SU-DHL-6 (cell line): ENCODE data around the gene ADCY2.
"Not testable (repeated sequence)": the region's sequence is repeated elsewhere in the genome, so short reads cannot be mapped to it uniquely, and the experiment has no call there.

Experiments
- H2AFZ ChIP-seq: fragments of 200-600 bp; sonication (generic); 2 replicates; pipeline ENCODE4 v1.6.1; 2014; ENCODE audit warnings: low read depth, mild to moderate bottlenecking, moderate library complexity, mixed read lengths, antibody characterized with exemption, low read length; ENCODE audit not compliant: severe bottlenecking
- H3F3A ChIP-seq: fragments of 200-600 bp; shearing (Covaris generic); 2 replicates; pipeline ENCODE4 v1.6.0; 2016; ENCODE audit warnings: antibody characterized with exemption, mild to moderate bottlenecking; ENCODE audit not compliant: insufficient read depth
- H3K27ac ChIP-seq: fragments of 200-600 bp; sonication (generic); 2 replicates; pipeline ENCODE4 v1.5.1; 2016; ENCODE audit warnings: low read depth, mild to moderate bottlenecking, low read length, moderate library complexity, mixed read lengths
- H3K27me3 ChIP-seq: fragments of 200-600 bp; sonication (generic), shearing (Covaris generic); 2 replicates; pipeline ENCODE4 v1.6.0; 2014; ENCODE audit warnings: mild to moderate bottlenecking, low read length
- H3K36me3 ChIP-seq: fragments of 200-600 bp; sonication (generic); 2 replicates; pipeline ENCODE4 v1.6.1; 2014; ENCODE audit warnings: mild to moderate bottlenecking, low read length, mixed read lengths
- H3K4me2 ChIP-seq: fragments of 300-600, 200-600 bp; shearing (Covaris generic), sonication (generic); 2 replicates; pipeline ENCODE4 v1.6.0; 2014; ENCODE audit warnings: low read length, low read depth, mild to moderate bottlenecking; ENCODE audit not compliant: poor library complexity, severe bottlenecking
- H3K4me3 ChIP-seq: fragments of 200-600 bp; sonication (generic); 2 replicates; pipeline ENCODE4 v1.5.1; 2014; ENCODE audit warnings: antibody characterized with exemption, low read length, mild to moderate bottlenecking, mixed read lengths; ENCODE audit not compliant: insufficient read depth, poor library complexity, severe bottlenecking
- H3K79me2 ChIP-seq: fragments of 200-600 bp; sonication (generic); 2 replicates; pipeline ENCODE4 v1.6.1; 2014; ENCODE audit warnings: mild to moderate bottlenecking, low read length, moderate library complexity; ENCODE audit not compliant: insufficient read depth
- H3K9ac ChIP-seq: fragments of 200-600 bp; sonication (generic); 2 replicates; pipeline ENCODE4 v1.7.0; 2014; ENCODE audit warnings: mild to moderate bottlenecking, low read length
- H3K9me2 ChIP-seq: fragments of 200-600 bp; sonication (generic); replicated peaks from 2 replicates; pipeline ENCODE4 v1.6.1; 2014; ENCODE audit warnings: low read length; ENCODE audit not compliant: insufficient read depth
- H3K9me3 ChIP-seq: fragments of 200-600 bp; sonication (generic); 2 replicates; pipeline ENCODE4 v1.6.1; 2014; ENCODE audit warnings: low read length, mixed read lengths; ENCODE audit not compliant: insufficient read depth
- H4K20me1 ChIP-seq: fragments of 200-600 bp; sonication (generic); 2 replicates; pipeline ENCODE4 v1.6.1; 2014; ENCODE audit warnings: low read depth, mild to moderate bottlenecking, antibody characterized with exemption, low read length, moderate library complexity, mixed read lengths
- CTCF ChIP-seq: fragments of 200-600 bp; sonication (generic); IDR thresholded peaks from one replicate; pipeline ENCODE4 v1.5.1; 2017; ENCODE audit warnings: antibody characterized with exemption, mild to moderate bottlenecking, low read length, moderate library complexity; ENCODE audit not compliant: insufficient read depth, poor library complexity, severe bottlenecking
- EZH2phosphoT487 ChIP-seq: fragments of 200-600 bp; sonication (generic), shearing (Covaris generic); conservative IDR thresholded peaks from 2 replicates; pipeline ENCODE4 v1.6.1; 2018; ENCODE audit warnings: mild to moderate bottlenecking, antibody characterized with exemption, low read length, moderate library complexity, mixed read lengths

Gene ADCY2

GRCh38 chr5:7419846-7420245 lies 23.9 kb downstream of the ADCY2 start:
- Histone ChIP-seq H2AFZ (no peak overlapping the region), H3K9me2 (no peaks in the 10 kb centered on the region), H3K27ac (no peak overlapping the region), H3K9me3 (no peaks in the 10 kb centered on the region), H3F3A (no peaks in the 10 kb centered on the region), H3K36me3 (no peaks in the 10 kb centered on the region), H3K9ac (no peak overlapping the region), H3K27me3 (no peaks in the 10 kb centered on the region; the same call in 1 of the 2 replicates), H3K4me3 (no peak overlapping the region), H3K79me2 (no peaks in the 10 kb centered on the region), H3K4me2 (no peak overlapping the region), H4K20me1 (no peaks in the 10 kb centered on the region)
- TF ChIP-seq EZH2phosphoT487 (no peak), CTCF (no peak)

GRCh38 chr5:7420510-7421280 lies 24.8 kb downstream of the ADCY2 start:
- Histone ChIP-seq H3K27me3 (no peaks in the 10 kb centered on the region), H2AFZ (no peak overlapping the region), H3K4me3 (no peak overlapping the region), H3K9ac (no peak overlapping the region), H3K9me3 (no peaks in the 10 kb centered on the region), H4K20me1 (no peaks in the 10 kb centered on the region), H3F3A (no peaks in the 10 kb centered on the region), H3K79me2 (no peaks in the 10 kb centered on the region), H3K36me3 (no peaks in the 10 kb centered on the region), H3K27ac (no peak overlapping the region), H3K9me2 (no peaks in the 10 kb centered on the region), H3K4me2 (no peak overlapping the region)
- TF ChIP-seq CTCF (no peak), EZH2phosphoT487 (no peak)

- no peaks in the 10 kb centered on the region for H3K27me3 ChIP-seq
- TF ChIP-seq EZH2phosphoT487 = no peak
- TF ChIP-seq CTCF = no peak
- no peaks in the 10 kb centered on the region for H3F3A ChIP-seq
- no peak overlapping the region for H3K4me3 ChIP-seq
- H3K4me2 ChIP-seq = no peak overlapping the region
- H3K36me3 ChIP-seq = no peaks in the 10 kb centered on the region
- no peak overlapping the region for H3K27ac ChIP-seq
- no peaks in the 10 kb centered on the region for H4K20me1 ChIP-seq
- H3K79me2 ChIP-seq = no peaks in the 10 kb centered on the region
- no peaks in the 10 kb centered on the region for H3K9me2 ChIP-seq
- H3K9me3 ChIP-seq = no peaks in the 10 kb centered on the region
- H3K9ac ChIP-seq = no peak overlapping the region
- no peak overlapping the region for H2AFZ ChIP-seq
These were observed 26.6 kb downstream of the ADCY2 start for GRCh38 chr5:7422316-7423106.

GRCh38 chr5:7423231-7423630 lies 27.3 kb downstream of the ADCY2 start:
- H2AFZ ChIP-seq, H3F3A ChIP-seq, H3K9me2 ChIP-seq, H3K9ac ChIP-seq, H3K79me2 ChIP-seq, H3K36me3 ChIP-seq, H4K20me1 ChIP-seq, H3K4me3 ChIP-seq, H3K27me3 ChIP-seq, H3K27ac ChIP-seq, H3K9me3 ChIP-seq, H3K4me2 ChIP-seq: not testable (repeated sequence)
